Nephron (organoid): ENCODE measurements around the gene CAMTA1.

Experiments
- H3K27ac Mint-ChIP-seq, 3 experiments: 2 replicates each; pipeline ENCODE4 v1.8.0; 2020; ENCODE audit warnings: mixed read lengths in 3 of 3, mild to moderate bottlenecking in 2 of 3, moderate library complexity in 1 of 3
- H3K27me3 Mint-ChIP-seq: 2 replicates; pipeline ENCODE4 v1.8.0; 2021; ENCODE audit warnings: low read depth, mild to moderate bottlenecking, moderate library complexity, mixed read lengths
- H3K36me3 Mint-ChIP-seq: 2 replicates; pipeline ENCODE4 v1.8.0; 2020; ENCODE audit warnings: low read depth, mixed read lengths
- H3K4me1 Mint-ChIP-seq: 2 replicates; pipeline ENCODE4 v1.8.0; 2020; ENCODE audit warnings: mixed read lengths
- H3K4me3 Mint-ChIP-seq, 3 experiments: 2 replicates each; pipeline ENCODE4 v1.8.0; 2020; ENCODE audit warnings: mild to moderate bottlenecking in 3 of 3, mixed read lengths in 3 of 3, moderate library complexity in 2 of 3
- H3K9me3 Mint-ChIP-seq: 2 replicates; pipeline ENCODE4 v1.8.0; 2020; ENCODE audit warnings: mixed read lengths
- CTCF ChIP-seq, 3 experiments: fragments of 200-600 bp; sonication (generic); IDR thresholded peaks; one replicate each; pipeline ENCODE4 v1.5.0; 2021; ENCODE audit warnings: antibody characterized with exemption in 3 of 3; ENCODE audit not compliant: unreplicated experiment in 3 of 3

CAMTA1 gene

DNA sequence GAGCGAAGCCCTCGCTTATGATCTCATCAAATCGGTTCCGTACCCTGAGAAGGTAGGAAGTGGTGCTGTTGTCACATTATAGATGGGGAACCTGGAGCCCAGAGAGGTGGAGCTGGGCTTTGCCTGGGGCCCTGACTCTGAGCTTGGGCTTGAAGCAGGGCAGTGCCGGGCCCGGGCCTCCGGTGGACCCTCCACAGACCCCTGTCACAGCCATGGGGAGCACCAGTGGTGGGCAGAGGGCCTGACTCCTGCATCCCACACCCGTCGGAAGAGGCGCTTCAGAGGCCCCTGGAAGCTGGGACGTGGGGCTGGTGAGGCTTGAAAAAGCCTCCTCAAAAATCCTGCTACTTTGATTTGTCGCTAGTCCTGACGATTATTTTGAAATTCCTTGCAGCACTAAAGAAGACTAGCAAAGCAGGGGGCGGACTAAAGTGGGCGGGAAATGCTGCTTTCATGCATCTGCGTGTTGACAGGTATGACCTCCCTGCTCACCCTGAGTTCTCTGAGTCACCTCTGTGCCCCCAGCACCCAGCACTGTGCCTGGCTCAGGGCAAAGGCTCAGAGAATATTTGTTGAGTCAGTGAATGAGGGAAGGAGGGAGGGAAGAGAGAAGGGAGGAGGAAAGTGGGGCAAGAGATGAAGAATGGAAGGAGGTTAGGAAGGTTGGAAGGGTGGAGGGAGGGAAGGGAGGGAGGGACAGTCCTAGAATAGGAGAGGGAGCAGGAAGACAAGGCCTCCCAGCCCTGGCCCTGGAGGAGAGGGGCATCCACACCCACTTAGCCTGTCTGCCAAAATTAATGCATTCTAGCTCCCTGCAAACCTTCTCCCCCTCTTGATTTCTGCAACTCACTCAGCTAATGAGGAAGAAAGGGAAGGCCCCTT lies 723.0 kb downstream of the CAMTA1 start:
- H3K4me3 Mint-ChIP-seq, result no peak overlapping the region
- peaks cover 17% of the 10 kb centered on the region for H3K27me3 Mint-ChIP-seq
- H3K36me3 Mint-ChIP-seq, result no peaks in the 10 kb centered on the region
- H3K27ac Mint-ChIP-seq, result peak overlapping the region in 2 of 3 experiments; percentile 66 to 73
- TF ChIP-seq CTCF (IDR thresholded peaks at IDR 0.05; ENCODE audit: unreplicated experiment in 3 of 3), result no peak
- peaks cover 15% of the 10 kb centered on the region for H3K4me1 Mint-ChIP-seq
- no peaks in the 10 kb centered on the region for H3K9me3 Mint-ChIP-seq

- peak overlapping the region in 1 of 3 experiments; percentile 14 for H3K4me3 Mint-ChIP-seq
- peaks cover 21% of the 10 kb centered on the region for H3K27me3 Mint-ChIP-seq
- H3K4me1 Mint-ChIP-seq, result peaks cover 15% of the 10 kb centered on the region
- no peaks in the 10 kb centered on the region for H3K9me3 Mint-ChIP-seq
- H3K27ac Mint-ChIP-seq, result peak overlapping the region in 2 of 3 experiments; percentile 66 to 73
- H3K36me3 Mint-ChIP-seq, result no peaks in the 10 kb centered on the region
- TF ChIP-seq CTCF (IDR thresholded peaks at IDR 0.05; ENCODE audit: unreplicated experiment in 3 of 3), result no peak
Measured at GRCh38 chr1:7508934-7509519, 723.8 kb downstream of the CAMTA1 start.

- no peak overlapping the region for H3K4me3 Mint-ChIP-seq
- TF ChIP-seq CTCF (IDR thresholded peaks at IDR 0.05; ENCODE audit: unreplicated experiment in 3 of 3), result no peak
- H3K36me3 Mint-ChIP-seq, result no peaks in the 10 kb centered on the region
- H3K27ac Mint-ChIP-seq, result peak overlapping the region in 2 of 3 experiments; percentile 66 to 73
- peaks cover 26% of the 10 kb centered on the region for H3K27me3 Mint-ChIP-seq
- no peaks in the 10 kb centered on the region for H3K9me3 Mint-ChIP-seq
- peaks cover 15% of the 10 kb centered on the region for H3K4me1 Mint-ChIP-seq
Measured at GRCh38 chr1:7509598-7509997, 724.3 kb downstream of the CAMTA1 start.

- peaks cover 28% of the 10 kb centered on the region for H3K27me3 Mint-ChIP-seq
- H3K4me3 Mint-ChIP-seq, result no peak overlapping the region
- H3K27ac Mint-ChIP-seq, result no peak overlapping the region
- peaks cover 15% of the 10 kb centered on the region for H3K4me1 Mint-ChIP-seq
- H3K9me3 Mint-ChIP-seq, result no peaks in the 10 kb centered on the region
- TF ChIP-seq CTCF (IDR thresholded peaks at IDR 0.05; ENCODE audit: unreplicated experiment in 3 of 3), result no peak
- H3K36me3 Mint-ChIP-seq, result no peaks in the 10 kb centered on the region
Measured at GRCh38 chr1:7510389-7510931, 725.2 kb downstream of the CAMTA1 start.

- Mint-ChIP-seq H3K27me3 (peaks cover 37% of the 10 kb centered on the region), H3K9me3 (no peaks in the 10 kb centered on the region), H3K36me3 (no peaks in the 10 kb centered on the region), H3K4me3 (no peak overlapping the region), H3K4me1 (peaks cover 16% of the 10 kb centered on the region), H3K27ac (no peak overlapping the region)
- no peak for TF ChIP-seq CTCF (IDR thresholded peaks at IDR 0.05; ENCODE audit: unreplicated experiment in 3 of 3)
Measured at GRCh38 chr1:7511381-7511780, 726.1 kb downstream of the CAMTA1 start.
